ENCODE measurements around the gene IQCK.
A peak's percentile ranks its signal among the peaks of the same experiment; 100 is the strongest.
"Not testable (repeated sequence)": the region's sequence is repeated elsewhere in the genome, so short reads cannot be mapped to it uniquely, and the experiment has no call there.

The IQCK gene, protein sequence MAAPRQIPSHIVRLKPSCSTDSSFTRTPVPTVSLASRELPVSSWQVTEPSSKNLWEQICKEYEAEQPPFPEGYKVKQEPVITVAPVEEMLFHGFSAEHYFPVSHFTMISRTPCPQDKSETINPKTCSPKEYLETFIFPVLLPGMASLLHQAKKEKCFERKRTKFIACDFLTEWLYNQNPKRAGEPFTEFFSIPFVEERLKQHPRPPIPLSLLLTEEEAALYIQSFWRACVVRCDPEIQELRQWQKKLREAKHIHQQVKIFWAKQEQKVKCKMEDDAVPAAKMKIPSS

DNA sequence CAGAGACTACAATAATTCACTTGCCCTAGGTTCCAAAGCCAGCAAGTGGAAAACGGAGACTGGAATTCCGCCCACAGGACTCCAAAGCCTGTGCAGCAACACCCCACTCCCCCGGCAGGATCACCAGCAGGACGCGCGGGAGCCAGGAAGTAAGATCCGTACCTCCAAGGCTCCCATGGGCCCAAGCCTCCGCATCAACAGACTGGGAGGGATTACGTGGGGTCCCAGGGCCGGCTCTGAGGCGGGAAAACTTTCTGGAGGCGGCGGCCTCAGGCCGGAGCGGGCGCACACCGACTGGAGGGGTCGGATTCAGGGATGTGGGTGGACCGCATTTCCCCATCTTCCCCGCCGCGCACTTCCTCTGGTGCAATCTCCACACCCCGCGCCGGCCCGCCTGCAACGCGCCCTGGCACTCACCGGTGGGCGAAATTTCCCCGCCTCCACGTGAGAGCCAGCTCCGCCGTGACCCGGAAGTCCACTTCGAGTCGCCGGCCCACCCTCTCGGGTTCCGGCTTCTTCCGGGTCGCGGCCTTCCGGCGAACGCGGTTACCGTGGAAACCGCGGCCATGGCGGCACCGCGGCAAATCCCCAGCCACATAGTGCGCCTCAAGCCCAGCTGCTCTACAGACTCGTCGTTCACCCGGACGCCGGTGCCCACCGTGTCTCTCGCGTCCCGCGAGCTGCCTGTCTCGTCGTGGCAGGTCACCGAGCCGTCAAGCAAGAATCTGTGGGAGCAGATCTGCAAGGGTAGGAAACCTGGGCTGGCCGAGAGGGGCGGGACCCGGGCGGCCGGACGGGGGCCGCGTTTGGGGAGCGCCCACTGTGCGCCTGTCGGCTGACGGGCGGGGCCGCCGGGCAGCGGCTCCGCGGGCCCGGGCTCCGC lies at the start of gene IQCK, which contains the start of gene KNOP1:
Gene IQCK (plus strand): TSS at position 531 of the 883 bp plus-strand sequence. CDS start 36 bp downstream, at position 567.
Gene KNOP1 (minus strand): TSS at position 487 of the 883 bp plus-strand sequence. CDS start 3,192 bp downstream, outside the sequence.
- peak; percentile 97 for DNase-seq (ENCODE audit: low spot score)

GRCh38 chr16:19672378-19672777 lies 45.7 kb upstream of the IQCK start:
- DNase-seq (ENCODE audit: low spot score): no peak

GRCh38 chr16:19674485-19674884 lies 43.6 kb upstream of the IQCK start:
- DNase-seq (ENCODE audit: low spot score): no peak

GRCh38 chr16:19677402-19677801 lies 40.7 kb upstream of the IQCK start:
- no peak for DNase-seq (ENCODE audit: low spot score)

DNA sequence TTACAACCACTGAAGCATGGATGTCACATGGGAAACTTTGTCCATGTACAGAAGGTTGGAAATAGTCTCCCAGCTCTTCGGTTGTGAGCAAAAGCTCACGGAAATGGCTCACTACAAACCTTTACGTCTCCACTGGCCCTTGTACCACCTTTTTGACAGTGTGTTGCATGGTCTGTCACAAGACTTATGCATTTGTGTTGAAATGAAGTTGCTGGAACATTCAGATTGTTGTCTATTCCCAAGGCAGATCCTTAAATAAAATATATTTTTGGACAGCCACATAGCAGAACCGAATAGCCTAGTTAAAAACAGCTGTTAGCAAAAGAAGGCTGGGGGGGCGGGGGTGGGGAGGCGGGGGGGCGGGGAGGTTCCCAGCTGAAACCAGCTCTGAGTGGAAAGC lies 39.3 kb upstream of the IQCK start:
- no peak for DNase-seq (ENCODE audit: low spot score)

DNA sequence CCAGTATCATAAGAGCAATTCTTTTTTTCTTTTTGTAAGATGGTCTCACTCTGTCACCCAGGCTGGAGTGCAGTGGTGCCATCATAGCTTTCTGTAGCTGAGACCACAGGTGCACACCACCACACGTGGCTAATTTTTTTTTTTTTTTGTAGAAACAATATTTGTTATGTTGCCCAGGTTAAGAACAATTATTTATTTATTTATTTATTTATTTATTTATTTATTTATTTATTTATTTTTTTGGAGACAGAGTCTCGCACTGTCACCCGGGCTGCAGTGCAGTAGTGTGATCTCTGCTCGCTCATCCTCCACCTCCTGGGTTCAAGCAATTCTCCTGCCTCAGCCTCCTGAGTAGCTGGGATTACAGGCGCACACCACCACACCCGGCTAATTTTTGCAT lies 38.8 kb upstream of the IQCK start:
- DNase-seq (ENCODE audit: low spot score): not testable (repeated sequence)

- DNase-seq (ENCODE audit: low spot score): no peak
These were observed 37.2 kb upstream of the IQCK start for GRCh38 chr16:19680881-19681340.

DNA sequence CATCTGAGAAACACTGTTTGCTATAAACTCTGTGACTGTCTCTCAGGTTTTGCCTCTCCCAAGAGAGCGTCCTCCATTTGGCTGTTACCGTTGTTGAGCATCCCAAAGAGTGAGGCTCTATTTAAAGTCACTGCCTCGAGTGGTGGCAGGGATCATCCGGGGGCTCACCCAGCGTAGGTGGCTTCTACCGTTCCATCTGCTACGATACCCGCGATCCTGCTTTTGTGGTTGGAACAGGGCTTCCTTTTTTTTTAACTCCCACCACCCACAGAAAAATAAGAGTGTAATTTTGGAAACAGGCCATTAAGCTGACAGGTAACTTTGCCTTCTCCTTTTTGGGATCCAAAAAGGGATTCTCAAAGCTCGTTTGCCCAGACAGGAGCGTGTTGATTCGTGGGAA lies 36.4 kb upstream of the IQCK start:
- DNase-seq (ENCODE audit: low spot score): no peak

DNA sequence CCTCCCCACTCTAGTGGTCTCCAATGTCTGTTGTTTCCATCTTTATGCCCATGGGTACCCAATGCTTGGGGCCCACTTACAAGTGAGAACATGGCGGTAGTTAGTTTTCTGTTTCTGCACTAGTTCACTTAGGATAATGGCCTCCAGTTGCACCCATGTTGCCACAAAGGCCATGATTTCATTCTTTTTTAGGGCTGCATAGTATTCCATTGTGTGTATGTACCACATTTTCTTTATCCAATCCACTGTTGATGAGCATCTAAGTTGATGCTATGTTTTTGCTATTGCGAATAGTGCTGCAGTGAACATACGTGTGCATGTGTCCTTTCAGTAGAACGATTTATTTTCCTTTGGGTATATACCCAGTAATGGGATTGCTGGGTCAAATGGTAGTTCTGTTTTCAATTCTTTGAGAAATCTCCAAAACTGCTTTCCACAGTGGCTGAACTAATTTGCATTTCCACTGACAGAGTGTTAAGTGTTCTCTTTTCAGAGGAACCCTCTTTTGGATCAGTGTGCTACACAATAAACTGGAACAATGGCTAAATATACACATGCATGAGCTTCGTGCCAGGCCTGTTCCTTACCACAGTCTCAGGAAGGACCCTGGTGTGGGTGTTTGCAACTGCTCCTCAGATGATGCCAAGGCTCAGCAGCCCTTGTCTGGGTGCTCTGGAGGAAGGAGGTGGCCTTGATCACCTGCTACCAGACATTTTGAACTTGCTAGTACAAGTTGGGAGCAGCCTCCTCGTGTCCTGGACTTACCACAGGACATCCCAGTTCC lies 34.4 kb upstream of the IQCK start:
- no peak for DNase-seq (ENCODE audit: low spot score)

GRCh38 chr16:19685176-19685575 lies 32.9 kb upstream of the IQCK start:
- DNase-seq (ENCODE audit: low spot score): no peak

GRCh38 chr16:19687279-19687678 lies 30.8 kb upstream of the IQCK start:
- no peak for DNase-seq (ENCODE audit: low spot score)

DNA sequence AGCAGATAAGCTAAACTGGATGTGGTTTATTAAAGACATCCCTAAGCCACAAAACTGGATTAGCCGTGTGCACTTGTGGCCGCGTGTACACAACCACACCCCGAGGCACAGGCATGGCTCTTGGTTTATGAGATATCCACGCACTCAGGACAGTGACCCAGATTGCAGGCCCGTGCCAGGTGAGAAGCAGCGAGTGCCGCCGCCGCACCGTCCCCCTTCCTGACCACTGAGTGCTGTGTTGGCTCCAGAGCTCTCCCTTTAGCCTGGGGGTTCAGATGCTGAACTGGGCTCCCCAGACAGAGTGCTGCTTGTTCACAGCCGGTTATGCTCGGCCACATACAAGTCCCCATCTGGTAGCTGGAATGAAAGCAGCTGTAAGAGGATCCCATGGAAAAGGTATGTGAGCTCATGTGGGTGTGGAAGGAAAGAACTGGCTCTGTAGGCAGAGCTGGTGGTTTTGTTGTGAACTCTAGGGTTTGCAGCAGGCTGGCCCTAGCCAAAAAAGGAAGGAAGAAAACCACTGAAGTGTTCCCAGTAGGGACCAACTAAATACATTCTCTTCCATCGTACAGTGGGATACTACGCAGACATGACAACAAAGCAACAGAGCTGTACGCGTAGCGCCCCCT lies 29.6 kb upstream of the IQCK start:
- no peak for DNase-seq (ENCODE audit: low spot score)

- DNase-seq (ENCODE audit: low spot score): no peak
These were observed 28.7 kb upstream of the IQCK start for GRCh38 chr16:19689342-19689741.

GRCh38 chr16:19690196-19690595 lies 27.9 kb upstream of the IQCK start:
- DNase-seq (ENCODE audit: low spot score): no peak

DNA sequence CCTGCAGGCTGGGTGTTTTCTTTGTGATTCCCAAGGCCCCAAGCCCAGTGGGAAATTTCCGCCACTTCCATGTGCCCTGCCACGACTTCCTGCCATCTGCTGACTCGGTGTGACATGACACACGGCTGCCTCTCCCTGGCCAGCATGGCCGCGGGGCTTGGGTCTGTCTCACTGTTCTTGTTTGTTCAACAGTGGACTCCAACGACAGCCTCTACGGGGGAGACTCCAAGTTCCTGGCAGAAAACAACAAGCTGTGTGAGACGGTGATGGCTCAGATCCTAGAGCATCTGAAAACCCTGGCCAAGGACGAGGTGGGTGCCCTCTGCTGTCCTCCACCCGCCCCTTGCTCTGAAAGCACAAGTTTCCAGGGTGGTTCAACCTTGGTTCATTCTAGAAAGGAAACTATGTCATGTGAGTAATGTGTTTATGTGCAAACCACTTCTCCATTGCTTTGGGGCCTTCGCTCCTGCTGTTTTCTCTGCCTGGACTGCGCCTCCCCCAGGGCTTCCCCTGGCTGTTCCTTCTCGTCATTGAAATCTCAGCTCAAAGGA lies 26.8 kb upstream of the IQCK start:
- DNase-seq (ENCODE audit: low spot score): no peak

DNA sequence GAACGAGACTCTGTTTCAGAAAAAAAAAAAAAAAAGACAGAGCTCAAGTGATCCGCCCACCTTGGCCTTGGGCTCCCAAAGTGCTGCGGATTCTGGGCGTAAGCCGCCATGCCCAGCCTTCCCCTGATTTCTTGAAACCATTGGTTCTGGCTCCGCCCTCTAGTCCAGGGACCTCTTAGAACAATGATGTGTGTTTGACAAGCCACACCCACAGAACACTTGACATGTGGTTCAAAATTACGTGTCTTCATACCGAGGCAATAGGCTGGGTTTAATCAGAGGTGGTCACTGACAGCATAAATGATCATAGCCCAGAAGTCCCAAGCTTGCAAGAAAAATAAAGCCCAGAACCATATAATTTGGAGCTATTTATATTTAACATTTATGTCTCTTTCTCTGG lies 23.1 kb upstream of the IQCK start:
- no peak for DNase-seq (ENCODE audit: low spot score)

- DNase-seq (ENCODE audit: low spot score): peak; percentile 79
These were observed 21.7 kb upstream of the IQCK start for GRCh38 chr16:19696328-19696727.

DNA sequence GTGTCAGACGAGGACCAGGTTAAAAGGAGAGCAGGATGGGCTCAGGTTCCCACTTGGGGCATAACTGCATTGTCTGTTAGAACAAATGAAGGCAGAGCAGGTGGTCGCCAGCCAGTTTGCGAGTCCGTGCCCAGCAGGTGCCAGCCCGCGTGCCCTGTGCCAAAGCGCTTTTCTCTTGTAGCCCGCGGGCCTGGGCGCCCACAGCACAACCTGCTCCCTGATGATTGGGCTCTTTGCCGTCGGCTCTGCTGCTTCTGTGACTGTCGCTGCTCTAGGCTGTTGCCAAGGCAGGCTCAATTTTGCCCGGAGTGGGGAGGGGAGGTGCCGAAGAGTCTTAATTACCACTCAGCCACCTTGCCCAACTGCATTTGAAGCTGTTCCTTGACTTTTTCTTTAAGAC lies 21.1 kb upstream of the IQCK start:
- DNase-seq (ENCODE audit: low spot score): no peak

DNA sequence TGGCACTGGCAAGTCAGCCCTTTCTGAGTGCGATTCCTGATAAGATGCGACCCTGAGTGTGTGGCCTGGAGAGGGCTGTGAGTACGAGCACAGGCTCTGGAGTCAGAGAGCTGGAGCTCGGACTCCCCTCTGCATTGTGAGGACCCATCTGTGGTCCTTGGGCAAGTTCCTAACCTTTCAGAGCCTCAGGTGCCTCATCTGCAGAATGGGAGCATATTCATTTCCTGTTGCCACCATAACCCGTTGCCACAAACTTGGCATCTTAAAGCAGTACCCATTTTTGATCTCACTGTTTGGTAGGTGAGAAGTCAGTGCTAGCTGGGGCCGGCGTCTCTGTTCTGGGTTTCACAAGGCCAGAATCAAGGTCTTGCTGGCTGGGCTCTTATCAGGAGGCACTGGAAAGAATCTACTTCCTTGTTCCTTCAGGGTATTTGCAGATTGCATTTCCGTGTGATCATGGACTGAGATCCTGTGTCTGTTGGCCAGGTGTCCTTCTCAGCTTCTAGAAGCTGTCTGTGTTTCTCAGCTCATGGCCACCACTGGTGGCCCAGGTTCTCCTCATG lies 20.2 kb upstream of the IQCK start:
- no peak for DNase-seq (ENCODE audit: low spot score)

DNA sequence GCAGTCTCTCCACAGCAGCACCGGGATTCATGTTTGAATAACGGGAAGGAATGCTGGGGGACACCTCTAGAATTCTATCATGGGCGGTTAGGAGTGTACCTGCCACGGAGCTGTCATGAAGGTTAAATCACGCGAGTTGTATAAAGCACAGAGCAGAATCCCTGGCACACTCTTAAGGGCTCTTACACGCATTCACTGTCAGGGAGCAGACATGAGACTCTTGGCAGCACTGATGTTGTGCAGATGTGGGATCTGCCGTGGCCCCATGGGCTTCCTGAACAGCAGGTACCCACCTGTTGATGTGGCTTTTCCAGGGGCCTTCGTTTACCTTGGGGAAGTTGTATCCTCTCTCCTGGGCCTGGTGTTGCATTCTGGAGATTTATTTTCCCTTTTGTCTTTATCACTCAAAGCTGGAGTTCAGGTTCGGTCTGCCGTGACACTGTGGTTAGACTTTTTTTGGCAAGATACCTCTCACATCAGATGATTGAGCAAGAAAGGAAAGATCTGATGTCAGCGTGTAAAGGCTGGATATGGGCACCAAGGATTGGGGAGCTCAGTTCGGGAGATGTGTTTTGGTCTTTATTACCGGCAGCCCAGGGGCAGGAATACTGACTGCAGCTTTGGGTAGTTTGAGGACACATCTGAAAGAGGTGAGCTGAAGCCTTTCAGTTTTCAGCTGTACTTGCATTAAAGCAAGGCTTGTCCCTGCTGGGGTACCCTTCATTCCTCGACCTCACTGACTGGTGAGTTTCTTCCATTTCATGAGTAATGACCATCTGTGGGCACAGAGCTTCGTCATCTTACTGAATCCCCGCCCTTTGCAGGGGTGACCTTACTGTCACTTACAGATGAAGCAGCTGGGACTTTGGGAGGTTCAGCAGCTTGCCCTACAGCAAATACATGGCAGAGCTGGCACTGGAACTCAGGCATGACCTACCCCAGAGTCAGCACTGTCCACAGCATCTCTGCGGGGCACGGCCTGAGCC lies 19.3 kb upstream of the IQCK start:
- DNase-seq (ENCODE audit: low spot score): peak; percentile 73
